Fibroblast of villous mesenchyme (primary cell): ENCODE results near the gene TYMS. TPM values are rescaled to one million over a fixed set of nuclear protein-coding genes. Genes with fewer than 3 reads are reported as not detected.

Source experiments
- DNase-seq: peaks from one replicate; pipeline ENCODE4 v3.0.0-alpha.2; 2010; ENCODE audit warnings: low read depth
- H3K4me3 ChIP-seq: 2 replicates; pipeline ENCODE4 v1.5.1; 2011; ENCODE audit warnings: low read depth, mild to moderate bottlenecking, low read length
- total RNA-seq: library from RNA; depleted of rRNA; stranded (reverse); fragments of >200 nt; gene quantifications from 2 replicates; pipeline ENCODE4 v1.2.3, GENCODE V29; 2012
- TF ChIP-seq, protein P1 (sequence below): IDR thresholded peaks from 2 replicates; pipeline ENCODE4 v1.5.1; 2012; ENCODE audit warnings: low read depth, mild to moderate bottlenecking, low read length; ENCODE audit not compliant: insufficient read depth

Gene TYMS
- total RNA-seq, 1 donor, result 15.1 TPM

- no peak for DNase-seq
- TF ChIP-seq, protein P1, sequence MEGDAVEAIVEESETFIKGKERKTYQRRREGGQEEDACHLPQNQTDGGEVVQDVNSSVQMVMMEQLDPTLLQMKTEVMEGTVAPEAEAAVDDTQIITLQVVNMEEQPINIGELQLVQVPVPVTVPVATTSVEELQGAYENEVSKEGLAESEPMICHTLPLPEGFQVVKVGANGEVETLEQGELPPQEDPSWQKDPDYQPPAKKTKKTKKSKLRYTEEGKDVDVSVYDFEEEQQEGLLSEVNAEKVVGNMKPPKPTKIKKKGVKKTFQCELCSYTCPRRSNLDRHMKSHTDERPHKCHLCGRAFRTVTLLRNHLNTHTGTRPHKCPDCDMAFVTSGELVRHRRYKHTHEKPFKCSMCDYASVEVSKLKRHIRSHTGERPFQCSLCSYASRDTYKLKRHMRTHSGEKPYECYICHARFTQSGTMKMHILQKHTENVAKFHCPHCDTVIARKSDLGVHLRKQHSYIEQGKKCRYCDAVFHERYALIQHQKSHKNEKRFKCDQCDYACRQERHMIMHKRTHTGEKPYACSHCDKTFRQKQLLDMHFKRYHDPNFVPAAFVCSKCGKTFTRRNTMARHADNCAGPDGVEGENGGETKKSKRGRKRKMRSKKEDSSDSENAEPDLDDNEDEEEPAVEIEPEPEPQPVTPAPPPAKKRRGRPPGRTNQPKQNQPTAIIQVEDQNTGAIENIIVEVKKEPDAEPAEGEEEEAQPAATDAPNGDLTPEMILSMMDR, result no peak
- H3K4me3 ChIP-seq, result no peak overlapping the region
Observed at GRCh38 chr18:666628-667027, 9.2 kb downstream of the TYMS start.

DNA sequence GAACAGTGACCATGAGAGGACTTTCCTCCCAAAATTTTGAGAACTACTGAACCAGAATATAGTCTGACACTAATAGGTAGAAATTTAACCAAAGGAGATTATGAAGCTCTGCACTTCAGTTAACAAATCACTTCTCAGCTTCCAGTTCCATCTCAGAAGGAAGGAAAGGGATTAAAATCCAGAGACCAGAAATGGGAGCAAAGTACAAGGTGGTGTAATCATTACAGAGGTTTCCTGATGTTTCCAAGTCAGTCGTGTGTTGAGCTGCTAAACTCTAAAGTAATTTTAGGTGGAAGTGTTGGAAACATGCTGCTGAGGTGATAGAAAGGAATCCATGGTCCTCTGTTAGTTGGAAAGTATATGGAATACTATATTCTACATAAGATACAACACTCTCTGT lies 10.8 kb downstream of the TYMS start:
- TF ChIP-seq, protein P1, result no peak
- no peak for DNase-seq
- H3K4me3 ChIP-seq, result no peak overlapping the region

DNA sequence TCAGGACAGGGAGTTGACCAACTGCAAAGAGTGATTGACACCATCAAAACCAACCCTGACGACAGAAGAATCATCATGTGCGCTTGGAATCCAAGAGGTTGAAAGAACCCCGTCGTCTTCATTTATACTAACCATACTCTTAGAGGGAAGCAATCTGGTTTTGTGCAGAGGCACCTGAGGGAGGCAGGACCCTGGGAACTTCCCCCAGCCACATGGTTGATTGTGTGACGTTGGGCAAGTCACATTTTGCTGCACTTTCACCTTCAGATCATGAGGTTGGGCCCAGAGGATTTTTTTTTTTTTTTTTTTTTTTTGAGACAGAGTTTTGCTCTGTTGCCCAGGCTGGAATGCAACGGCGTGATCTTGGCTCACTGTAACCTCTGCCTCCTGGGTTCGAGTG lies 11.6 kb downstream of the TYMS start:
- H3K4me3 ChIP-seq, result no peak overlapping the region
- TF ChIP-seq, protein P1, result no peak
- no peak for DNase-seq

GRCh38 chr18:670522-670921 lies 13.1 kb downstream of the TYMS start:
- no peak overlapping the region for H3K4me3 ChIP-seq
- TF ChIP-seq, protein P1, result no peak
- no peak for DNase-seq

DNA sequence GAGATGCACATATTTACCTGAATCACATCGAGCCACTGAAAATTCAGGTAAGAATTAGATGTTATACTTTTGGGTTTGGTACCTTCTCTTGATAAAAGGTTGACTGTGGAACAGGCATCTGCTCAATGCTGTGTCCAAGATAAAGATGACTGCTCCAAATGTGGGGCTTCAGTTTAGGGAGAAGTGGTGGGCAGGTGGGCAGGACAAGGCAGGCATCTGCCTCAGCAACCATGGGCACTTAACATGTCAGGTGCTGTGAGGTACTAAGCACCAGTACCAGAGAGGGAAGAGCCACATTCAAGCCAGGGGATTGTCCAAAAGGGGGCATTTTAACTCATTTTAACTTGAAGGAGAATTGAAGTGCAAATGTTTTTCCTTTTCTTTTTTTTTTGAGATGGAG lies 14.0 kb downstream of the TYMS start:
- no peak overlapping the region for H3K4me3 ChIP-seq
- TF ChIP-seq, protein P1, result no peak
- no peak for DNase-seq

DNA sequence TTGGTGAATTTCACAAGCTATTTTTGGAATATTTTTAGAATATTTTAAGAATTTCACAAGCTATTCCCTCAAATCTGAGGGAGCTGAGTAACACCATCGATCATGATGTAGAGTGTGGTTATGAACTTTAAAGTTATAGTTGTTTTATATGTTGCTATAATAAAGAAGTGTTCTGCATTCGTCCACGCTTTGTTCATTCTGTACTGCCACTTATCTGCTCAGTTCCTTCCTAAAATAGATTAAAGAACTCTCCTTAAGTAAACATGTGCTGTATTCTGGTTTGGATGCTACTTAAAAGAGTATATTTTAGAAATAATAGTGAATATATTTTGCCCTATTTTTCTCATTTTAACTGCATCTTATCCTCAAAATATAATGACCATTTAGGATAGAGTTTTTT lies 15.9 kb downstream of the TYMS start:
- H3K4me3 ChIP-seq, result no peak overlapping the region
- TF ChIP-seq, protein P1, result no peak
- DNase-seq, result no peak

GRCh38 chr18:673769-674168 lies 16.3 kb downstream of the TYMS start:
- DNase-seq, result no peak
- TF ChIP-seq, protein P1, result no peak
- no peak overlapping the region for H3K4me3 ChIP-seq
